HG03432 (cell line): ENCODE results near the gene SDK1.
"Not testable (repeated sequence)": the region's sequence is repeated elsewhere in the genome, so short reads cannot be mapped to it uniquely, and the experiment has no call there.

Experiments
- ATAC-seq: cut with Tn5 transposase; IDR thresholded peaks from one replicate; pipeline ENCODE4 v1.9.1; 2021; ENCODE audit warnings: mild to moderate bottlenecking, moderate library complexity; ENCODE audit not compliant: unreplicated experiment

SDK1 gene

DNA sequence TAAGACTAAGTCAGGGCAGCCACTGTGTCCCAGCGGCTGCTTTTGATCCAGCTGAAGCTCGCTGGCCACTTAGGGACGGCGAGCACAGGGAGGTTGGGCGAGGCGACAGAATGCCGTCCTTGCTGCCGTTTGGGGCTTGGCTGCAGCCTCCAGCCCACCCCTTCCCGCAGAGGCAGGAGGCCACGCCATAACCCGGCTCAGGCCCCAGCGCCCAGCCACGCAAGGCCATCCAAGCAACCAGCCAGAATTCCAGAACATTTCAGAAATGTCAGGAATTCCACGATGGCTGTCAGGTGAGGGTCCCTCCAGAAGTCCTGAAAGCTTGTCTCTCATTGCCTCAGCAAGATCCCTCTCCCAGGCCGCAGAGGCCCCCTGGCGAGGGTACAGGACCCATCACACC is 901.9 kb downstream of the SDK1 start:
- ATAC-seq, result no peak

DNA sequence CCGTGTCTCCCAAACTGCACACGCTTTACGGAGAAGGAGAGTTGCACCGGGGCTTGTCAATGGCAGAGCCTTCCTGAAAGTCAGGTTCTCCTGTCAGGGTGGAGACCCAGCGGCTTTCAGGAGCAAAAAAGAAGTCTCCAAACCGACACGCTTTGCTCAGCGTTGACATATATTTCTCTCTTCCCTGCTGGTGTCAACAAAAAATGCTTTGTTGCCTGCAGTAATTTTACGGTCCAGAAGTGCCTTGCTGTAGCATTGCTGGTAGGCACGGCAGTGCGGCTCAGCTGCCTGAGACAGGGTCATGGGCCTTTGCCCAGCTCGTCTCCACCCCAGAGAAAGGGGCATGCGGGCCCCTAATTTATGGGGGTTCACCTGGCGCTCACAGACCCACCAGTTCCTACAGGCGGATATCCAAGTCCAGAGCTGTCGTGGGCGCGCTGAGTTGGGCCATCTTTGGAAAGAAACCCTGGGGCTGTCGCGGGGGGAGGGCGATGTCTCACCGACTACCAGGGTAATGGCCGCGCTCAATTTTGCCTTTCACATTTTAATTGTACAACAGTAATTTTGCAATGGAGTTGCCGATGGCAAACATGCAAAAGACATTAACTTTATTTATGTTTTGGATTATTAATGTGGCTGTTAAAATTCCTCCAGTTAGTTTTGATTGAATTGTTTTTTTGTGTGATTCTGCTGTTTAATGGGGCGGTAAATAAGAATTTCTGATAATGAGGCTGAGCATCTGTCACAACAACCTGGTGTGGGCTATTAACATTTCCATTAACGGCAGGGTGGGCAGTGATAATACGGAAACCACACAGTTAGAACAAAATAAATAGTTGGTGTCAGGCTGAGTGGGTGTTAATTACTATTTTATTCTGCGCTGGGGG is 902.8 kb downstream of the SDK1 start:
- no peak for ATAC-seq

DNA sequence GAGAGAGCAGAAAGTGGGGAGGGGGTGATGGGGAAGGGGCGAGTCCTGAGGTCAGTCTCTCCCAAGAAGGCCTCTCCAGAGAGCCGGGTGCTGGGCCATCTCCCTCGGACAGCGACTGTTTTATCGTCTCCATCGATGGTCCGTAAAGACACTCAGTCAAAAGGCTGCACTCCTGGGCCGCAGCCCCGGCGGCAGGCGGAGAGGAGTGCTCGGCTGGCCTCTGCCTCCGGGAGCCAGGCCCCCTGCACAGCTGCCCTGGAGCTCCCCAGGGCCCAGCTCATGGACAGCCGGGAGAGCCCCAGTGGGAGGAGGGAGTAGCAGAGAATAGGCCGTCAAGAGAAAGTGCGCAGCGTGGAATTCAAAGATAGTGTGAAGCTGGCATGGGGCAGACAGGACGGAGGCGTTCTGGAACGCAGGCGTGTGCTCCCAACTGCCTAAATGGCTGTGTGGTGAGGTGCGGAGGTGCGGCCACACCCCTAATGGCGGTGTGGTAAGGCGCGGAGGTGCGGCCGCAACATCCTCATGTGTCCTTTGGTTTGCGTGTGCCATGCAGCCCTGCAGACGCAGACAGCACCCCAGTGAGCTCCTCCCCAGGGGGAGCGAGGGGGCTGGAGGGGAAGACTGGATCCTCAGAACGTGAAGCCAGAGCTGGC is 903.6 kb downstream of the SDK1 start:
- ATAC-seq, result no peak

DNA sequence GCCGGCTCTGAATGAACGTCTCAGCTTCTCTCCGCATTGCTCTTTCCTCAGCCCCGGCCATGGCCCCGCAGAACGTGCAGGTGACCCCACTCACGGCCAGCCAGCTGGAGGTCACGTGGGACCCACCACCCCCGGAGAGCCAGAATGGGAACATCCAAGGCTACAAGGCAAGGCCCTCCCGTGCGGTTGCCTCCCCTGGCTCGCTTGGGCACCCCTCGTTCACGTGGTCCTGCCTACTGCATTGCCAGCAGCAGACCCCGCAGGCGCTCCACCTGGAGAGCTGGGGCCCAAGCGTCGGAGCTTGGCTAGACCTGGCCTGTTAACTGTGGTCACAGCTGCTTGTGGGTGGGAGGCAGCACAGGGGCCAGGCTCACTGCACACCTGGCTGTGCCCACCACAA is 904.8 kb downstream of the SDK1 start:
- ATAC-seq, result no peak

DNA sequence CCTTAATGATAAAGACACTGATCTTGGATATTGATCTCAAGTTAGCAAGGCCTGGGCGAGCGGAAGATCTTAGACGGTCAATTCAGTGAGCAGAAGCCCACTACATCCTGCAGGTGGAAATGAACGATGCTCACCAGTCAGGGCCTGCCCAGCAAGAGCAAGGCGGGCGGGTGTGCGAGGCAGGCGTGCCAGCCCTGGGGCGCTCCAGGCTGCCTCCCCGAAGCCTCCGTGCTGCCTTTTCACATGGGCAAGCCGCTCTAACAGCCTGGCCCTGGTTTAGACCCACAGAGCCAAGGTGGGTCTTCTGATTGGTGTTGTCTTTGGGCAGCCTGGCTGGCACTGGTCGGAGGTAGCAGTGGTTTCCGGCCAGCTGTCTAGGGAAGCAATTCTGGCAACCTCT is 906.0 kb downstream of the SDK1 start:
- no peak for ATAC-seq

DNA sequence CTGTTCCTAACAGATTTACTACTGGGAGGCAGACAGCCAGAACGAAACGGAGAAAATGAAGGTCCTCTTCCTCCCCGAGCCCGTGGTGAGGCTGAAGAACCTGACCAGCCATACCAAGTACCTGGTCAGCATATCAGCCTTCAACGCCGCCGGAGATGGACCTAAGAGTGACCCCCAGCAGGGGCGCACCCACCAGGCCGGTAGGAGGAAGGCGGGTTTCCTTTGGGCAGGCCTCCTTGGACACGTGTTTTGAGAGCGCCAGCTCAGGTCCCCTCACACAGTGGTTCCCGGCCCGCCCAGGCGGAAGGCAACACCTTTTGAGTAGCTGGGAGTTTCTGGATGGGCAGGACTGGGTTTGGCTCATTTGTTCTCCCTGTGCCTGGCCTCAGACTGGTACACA is 907.0 kb downstream of the SDK1 start:
- no peak for ATAC-seq

DNA sequence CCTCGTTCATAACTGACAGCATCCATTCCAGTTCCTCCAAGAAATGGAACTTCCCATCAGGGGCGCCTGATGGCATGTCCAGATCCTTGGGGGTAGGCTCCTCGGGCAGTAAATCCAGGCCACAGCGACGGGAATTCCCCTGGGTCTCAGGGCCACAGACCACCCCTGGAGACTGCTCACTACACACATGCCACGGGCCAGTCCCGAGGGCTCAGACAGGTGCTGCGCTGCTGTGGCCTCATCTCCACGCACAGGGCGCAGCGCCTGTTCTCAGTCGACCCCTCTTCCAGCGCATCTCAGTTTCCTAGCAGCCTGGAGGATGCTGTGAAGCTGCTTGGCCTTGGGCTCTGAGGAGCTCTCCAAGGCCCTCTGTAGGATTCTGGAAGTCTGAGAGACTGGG is 907.5 kb downstream of the SDK1 start:
- ATAC-seq, result no peak

DNA sequence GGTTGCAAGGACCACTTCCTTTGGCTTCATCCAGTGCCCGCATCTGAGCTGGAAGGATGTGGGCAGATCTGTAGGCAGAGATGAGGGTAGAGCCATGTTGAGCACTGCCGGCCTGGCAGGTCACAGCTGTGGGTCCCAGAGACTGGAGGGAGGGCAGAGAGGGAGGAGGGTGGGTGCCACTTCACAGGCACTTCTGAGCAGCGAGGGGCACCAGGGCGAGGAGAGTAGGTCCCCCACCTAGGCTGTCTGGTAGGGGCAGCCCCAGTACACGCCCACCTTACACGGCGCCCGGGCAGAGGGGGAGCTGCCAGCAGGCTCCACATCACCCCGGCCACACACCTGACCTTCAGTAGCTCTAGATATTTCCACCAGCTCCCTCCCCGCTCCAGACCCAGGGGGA is 908.1 kb downstream of the SDK1 start:
- no peak for ATAC-seq

DNA sequence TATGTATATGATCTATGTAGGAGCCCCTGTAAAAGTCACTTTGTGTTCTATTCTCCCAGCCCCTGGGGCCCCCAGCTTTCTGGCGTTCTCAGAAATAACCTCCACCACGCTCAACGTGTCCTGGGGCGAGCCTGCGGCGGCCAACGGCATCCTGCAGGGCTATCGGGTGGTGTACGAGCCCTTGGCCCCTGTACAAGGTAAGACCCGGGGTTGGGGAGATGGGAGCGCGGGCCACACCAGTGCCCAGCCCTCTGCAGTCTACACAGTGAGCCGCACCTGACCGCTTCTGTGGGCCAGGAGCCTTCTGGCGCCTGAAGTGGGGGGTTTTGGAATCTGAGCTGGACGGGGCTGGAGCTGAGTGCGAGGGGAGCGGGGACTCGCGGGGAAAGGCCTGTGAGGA is 908.9 kb downstream of the SDK1 start:
- no peak for ATAC-seq

DNA sequence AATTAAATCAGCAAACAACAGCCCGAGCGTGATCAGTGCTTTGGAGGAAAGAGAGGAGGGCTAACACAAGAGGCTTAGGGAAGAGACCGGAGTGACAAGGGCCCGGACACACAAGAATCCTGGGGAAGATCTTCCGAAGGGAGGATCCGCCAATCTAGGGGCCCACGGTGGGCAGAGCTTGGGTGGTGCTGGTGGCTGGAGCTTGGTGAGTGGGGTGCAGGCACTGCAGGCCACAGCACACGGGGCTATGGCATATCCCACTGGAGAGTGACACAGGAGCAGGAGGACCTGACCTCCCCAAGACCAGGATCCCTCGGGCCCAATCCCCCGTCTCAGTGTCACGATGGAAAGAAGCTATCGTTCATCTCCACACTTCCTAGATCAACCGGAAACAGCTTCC is 909.8 kb downstream of the SDK1 start:
- no peak for ATAC-seq

DNA sequence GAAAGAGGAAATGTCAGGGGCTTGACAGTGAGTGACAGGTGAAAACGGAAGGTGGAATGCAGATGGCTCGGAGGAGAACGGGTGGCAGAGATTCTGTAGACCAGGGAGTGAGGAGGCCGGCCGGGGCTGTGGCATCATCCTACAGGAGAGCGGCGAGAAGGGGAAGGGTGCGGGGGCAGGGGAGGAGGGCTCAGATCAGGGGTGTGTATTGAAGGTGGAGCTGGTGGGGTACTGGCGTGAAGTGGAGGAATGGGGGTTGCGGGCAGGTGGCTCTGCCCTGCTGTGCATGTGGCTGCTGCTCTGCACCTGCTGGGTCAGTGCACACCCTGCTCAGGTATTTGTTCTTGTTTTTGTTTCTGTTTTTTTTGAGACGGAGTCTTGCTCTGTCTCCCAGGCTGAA is 910.2 kb downstream of the SDK1 start:
- no peak for ATAC-seq

DNA sequence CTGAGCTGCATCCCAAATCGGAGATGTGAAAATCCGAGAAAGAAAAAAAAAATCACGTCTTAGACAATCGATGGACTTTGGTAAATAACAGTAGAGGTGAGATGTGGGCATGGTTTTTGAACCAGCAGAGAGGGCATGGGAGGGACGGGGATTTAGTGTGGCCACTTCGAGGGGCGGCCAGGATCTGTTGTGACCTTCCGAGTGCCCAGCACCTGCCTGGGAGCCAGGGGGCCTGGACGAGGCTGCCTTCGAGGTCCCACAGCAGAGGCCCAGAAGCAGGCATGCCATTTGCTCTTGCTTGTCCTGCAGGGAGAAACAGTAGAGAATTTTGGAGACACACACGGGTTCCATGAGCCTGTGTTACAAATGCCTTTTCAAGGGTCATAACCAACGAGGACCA is 911.3 kb downstream of the SDK1 start:
- no peak for ATAC-seq

DNA sequence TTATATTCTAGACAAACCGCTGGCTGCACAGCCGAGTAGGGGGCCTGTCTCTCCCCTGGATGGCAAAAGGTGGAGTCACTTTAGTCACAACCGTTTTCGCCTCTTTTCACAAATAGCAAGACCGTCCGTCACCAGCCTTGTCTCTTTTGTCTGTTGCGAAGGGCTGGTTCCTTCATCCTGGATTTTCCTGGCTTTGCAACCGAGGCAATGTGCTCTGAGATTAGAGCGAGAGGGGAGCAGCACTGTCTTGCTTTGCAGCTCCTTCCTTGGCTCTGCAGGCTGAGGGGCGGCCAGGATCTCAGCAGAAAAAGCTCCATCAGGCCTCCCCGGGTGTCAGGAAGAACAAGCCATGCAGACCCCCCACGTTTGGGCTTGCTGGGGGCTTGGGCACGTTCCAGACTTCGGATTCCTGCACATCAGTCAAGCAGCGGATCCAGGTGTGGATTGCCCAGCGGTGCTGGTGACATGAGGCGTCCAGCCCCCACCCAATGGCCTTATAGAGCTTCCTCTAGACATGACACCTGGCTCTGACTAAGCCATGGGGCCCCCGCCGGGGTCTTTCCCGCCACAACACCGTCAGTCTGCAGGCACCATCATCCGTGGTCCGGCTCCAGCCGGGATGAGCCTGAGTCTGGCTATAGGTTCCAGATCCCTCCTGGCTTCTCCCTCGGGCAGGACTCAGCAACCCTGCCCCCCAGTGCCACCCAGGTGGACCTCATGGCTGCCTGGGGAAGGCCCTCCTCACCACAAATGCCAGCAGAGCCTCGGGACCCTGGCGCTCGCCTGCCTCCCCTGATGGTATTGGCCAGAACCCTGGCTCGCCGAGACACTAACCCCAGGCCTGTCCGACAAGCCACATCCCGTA is 913.5 kb downstream of the SDK1 start:
- ATAC-seq, result no peak

DNA sequence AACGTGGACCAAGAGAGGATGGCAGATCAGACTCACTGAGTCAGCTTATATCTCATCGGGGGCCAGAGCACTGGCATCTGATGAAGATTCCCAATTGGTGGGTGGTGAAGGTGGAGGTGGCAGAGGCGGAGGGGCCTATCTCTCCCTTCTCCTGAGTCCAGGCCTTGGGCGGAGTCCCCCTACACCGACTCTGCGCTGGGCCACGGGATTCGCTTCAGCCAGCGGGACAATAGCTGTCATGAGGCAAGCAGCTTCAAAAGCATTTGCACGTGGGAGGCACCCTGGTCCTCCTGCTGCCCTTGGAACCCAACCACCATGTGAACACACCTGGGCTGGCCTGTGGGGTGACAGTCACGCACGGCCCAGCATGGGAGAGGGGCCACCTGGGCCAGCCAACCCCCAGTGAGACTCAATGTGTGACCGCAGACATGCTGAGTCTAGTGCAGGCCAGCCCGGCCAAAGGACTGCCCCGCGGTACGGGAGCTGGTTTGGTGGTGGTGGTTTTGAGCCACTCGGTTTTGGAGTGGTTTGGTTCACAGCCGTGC is 914.2 kb downstream of the SDK1 start:
- no peak for ATAC-seq

DNA sequence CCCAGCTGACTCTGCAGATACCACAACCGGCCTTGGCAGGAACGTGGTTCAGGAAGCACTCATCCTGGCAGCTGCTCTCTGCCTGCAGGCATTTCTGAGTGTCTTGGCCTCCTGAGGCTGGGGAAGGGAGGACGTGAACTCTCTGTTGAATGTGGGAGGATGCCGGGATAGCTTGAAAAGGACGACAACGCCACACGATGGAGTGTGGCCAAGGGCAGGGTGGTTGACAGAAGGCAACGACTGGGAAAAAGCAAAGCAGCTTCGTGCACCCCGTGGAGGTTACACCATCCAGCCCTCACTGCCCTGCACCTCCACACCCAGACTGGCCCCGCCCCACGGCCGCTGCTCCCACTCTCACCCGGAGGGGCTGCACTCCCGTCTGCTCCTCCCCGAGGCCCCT is 915.0 kb downstream of the SDK1 start:
- no peak for ATAC-seq

DNA sequence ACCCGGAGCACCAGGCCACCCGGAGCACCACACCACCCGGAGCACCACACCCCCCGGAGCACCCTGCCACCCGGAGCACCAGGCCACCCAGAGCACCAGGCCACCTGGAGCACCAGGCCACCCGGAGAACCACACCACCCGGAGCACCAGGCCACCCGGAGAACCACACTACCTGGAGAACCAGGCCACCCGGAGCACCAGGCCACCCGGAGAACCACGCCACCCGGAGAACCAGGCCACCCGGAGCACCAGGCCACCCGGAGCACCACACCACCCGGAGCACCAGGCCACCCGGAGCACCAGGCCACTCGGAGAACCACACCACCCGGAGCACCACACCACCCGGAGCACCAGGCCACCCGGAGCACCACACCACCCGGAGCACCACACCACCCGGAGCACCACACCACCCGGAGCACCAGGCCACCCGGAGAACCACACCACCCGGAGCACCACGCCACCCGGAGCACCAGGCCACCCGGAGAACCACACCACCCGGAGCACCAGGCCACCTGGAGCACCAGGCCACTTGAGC is 916.1 kb downstream of the SDK1 start:
- ATAC-seq, result not testable (repeated sequence)

DNA sequence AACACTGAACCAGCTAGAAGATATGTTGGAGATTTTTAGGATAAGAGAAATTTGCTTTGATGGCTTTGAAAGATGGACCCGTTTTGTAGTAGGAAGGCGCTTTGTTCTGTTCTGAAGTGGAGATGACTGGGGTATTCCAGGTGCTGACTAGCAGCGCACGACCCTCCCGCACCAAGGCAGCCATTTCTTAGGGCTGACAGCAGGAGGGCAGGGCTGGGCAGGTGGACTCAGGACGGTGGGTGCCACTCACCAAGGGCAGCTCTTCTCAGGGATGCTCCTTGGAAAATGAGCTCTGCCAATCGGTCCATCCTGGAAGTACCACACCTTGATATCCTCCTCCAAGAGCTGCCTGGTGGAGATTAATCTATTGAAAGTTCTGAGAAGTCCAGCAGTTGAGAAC is 917.4 kb downstream of the SDK1 start:
- no peak for ATAC-seq

DNA sequence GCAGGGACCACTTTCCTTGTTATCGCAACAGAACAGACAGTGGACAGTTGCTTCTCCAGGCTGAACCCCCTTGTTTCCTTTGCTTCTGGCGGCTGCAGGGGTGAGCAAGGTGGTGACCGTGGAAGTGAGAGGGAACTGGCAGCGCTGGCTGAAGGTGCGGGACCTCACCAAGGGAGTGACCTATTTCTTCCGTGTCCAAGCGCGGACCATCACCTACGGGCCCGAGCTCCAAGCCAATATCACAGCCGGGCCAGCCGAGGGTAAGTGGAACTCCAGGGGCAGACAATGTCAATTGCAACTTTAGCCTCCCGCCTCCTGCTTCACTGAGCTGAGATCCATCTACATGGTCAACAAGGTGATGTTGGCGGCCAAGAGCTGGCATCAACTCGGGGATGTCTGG is 919.0 kb downstream of the SDK1 start:
- ATAC-seq, result no peak

DNA sequence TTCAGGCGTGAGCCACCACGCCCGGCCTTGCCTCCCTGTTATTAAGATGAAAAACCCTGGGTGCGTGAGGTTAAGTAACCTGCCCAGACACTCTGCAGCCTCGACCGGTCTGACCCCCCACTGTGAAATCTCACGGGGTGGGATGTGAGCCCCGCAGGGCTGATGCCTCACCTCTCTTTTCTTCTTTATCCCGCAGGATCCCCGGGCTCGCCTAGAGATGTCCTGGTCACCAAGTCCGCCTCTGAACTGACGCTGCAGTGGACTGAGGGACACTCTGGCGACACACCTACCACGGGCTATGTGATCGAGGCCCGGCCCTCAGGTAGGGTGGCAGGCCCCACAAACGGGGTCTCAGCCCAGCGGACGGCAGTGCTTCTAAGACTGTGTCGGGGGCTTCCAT is 920.0 kb downstream of the SDK1 start:
- ATAC-seq, result no peak

DNA sequence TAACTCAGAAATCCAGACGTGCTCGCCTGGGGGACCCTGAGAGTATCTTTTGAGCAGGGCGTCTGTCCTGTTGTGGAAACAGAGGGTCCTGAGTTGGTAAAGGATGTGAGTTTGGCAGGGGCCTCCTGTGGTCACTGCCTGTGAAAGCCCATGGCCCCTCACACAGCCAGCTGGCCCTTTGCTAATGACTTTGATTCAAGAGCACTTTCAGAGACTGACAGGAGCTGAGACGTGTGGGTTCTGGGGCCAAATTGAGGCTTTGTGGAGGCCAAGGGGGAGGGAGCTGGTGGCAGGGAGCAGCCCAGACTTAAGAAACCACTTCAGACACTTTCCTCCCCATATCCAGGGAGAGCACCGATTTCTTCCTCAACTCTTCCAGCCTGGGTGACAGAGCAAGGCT is 921.6 kb downstream of the SDK1 start:
- no peak for ATAC-seq

DNA sequence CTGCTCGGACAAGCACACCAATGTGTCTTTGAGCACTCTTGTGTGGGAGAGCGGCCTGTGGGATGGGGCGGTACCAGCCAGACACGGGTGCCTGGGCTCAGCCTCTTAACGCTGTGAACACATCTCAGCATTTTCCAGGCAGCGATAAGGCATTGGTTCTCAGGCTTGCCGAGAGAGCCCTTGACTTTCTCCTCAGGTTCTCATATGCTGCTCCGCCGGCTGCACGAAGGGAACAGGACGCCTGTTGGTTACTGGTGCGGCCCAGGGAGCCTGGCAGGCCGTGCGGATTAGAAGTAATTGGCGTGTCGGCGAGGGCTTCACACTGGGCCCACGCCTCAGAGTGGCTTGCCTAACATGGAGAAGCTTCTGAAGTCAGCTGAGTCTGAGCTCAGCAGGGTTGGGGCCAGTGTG is 924.3 kb downstream of the SDK1 start:
- ATAC-seq, result no peak
